Measurements from ENCODE around the gene ITGA2B. TPM values are rescaled to one million over a fixed set of nuclear protein-coding genes. Genes with fewer than 3 reads are reported as not detected.

ITGA2B gene
- total and polyA plus RNA-seq, 9 donors, result 1.7 to 4.1 (median 2.7) TPM

- Histone ChIP-seq H3K27ac (ENCODE audit: low read length) (no peak overlapping the region), H3K4me1 (ENCODE audit: control insufficient read depth, insufficient read depth, low read length) (peaks cover 29% of the 10 kb centered on the region), H3K27me3 (ENCODE audit: control insufficient read depth, insufficient read depth, low read length) (peaks cover 10% of the 10 kb centered on the region), H3K36me3 (ENCODE audit: control insufficient read depth, insufficient read depth, low read length) (peaks cover 33% of the 10 kb centered on the region), H3K4me3 (ENCODE audit: low read length) (no peak overlapping the region), H3K9me3 (replicated peaks; ENCODE audit: control insufficient read depth, low read depth, low read length) (no peaks in the 10 kb centered on the region)
- no peak for DNase-seq
- WGBS (ENCODE audit: insufficient coverage), result 93% methylated on average over 11 of the region's 11 CpGs
These were observed 67.1 kb downstream of the ITGA2B start for GRCh38 chr17:44322236-44322895.

Other genes with a start within 250 kb of the ITGA2B start
- 1.2 TPM for gene HROB, start 247.7 kb downstream of the ITGA2B start, total RNA-seq
- 1 to 10 TPM; 2.1 to 3.4 (median 2.5) TPM for gene HROB, start 247.7 kb downstream of the ITGA2B start, polyA plus RNA-seq (ENCODE audit: insufficient read depth in 1 of 8, insufficient read length in 8 of 8, low replicate concordance in 1 of 8)
- 3.3 TPM for gene ASB16, start 218.9 kb downstream of the ITGA2B start, total RNA-seq
- 10 to 100 TPM in 6 of 8 donors, 1 to 10 TPM in 2; 7.7 to 17.9 (median 12.3) TPM for gene ASB16, start 218.9 kb downstream of the ITGA2B start, polyA plus RNA-seq (ENCODE audit: insufficient read depth in 1 of 8, insufficient read length in 8 of 8, low replicate concordance in 1 of 8)
- 33.6 TPM for gene TMUB2, start 202.7 kb downstream of the ITGA2B start, total RNA-seq
- 10 to 100 TPM; 38.2 to 53.2 (median 45.1) TPM for gene TMUB2, start 202.7 kb downstream of the ITGA2B start, polyA plus RNA-seq (ENCODE audit: insufficient read depth in 1 of 8, insufficient read length in 8 of 8, low replicate concordance in 1 of 8)
- 31.8 TPM for gene ATXN7L3, start 189.8 kb downstream of the ITGA2B start, total RNA-seq
- gene ATXN7L3, start 189.8 kb downstream of the ITGA2B start, polyA plus RNA-seq (ENCODE audit: insufficient read depth in 1 of 8, insufficient read length in 8 of 8, low replicate concordance in 1 of 8), result 10 to 100 TPM; 46.1 to 58.2 (median 55.5) TPM
- gene UBTF, start 170.0 kb downstream of the ITGA2B start, total RNA-seq, result 54.3 TPM
- gene UBTF, start 170.0 kb downstream of the ITGA2B start, polyA plus RNA-seq (ENCODE audit: insufficient read depth in 1 of 8, insufficient read length in 8 of 8, low replicate concordance in 1 of 8), result 10 to 100 TPM; 66.4 to 88.6 (median 76.5) TPM
- gene SLC4A1, start 121.5 kb downstream of the ITGA2B start, total RNA-seq, result 6.2 TPM
- gene SLC4A1, start 121.5 kb downstream of the ITGA2B start, polyA plus RNA-seq (ENCODE audit: insufficient read depth in 1 of 8, insufficient read length in 8 of 8, low replicate concordance in 1 of 8), result 10 to 100 TPM in 5 of 8 donors, 1 to 10 TPM in 3; 5.2 to 20.9 (median 12.9) TPM
- 1.4 TPM for gene RUNDC3A, start 81.0 kb downstream of the ITGA2B start, total RNA-seq
- 1 to 10 TPM; 1.4 to 5.2 (median 3.7) TPM for gene RUNDC3A, start 81.0 kb downstream of the ITGA2B start, polyA plus RNA-seq (ENCODE audit: insufficient read depth in 1 of 8, insufficient read length in 8 of 8, low replicate concordance in 1 of 8)
- gene SLC25A39, start 64.8 kb downstream of the ITGA2B start, total RNA-seq, result 35.9 TPM
- 10 to 100 TPM; 53.5 to 87.7 (median 71.2) TPM for gene SLC25A39, start 64.8 kb downstream of the ITGA2B start, polyA plus RNA-seq (ENCODE audit: insufficient read depth in 1 of 8, insufficient read length in 8 of 8, low replicate concordance in 1 of 8)
- gene GRN, start 44.3 kb downstream of the ITGA2B start, total RNA-seq, result 91.2 TPM
- 100 to 1,000 TPM; 190 to 247 (median 220) TPM for gene GRN, start 44.3 kb downstream of the ITGA2B start, polyA plus RNA-seq (ENCODE audit: insufficient read depth in 1 of 8, insufficient read length in 8 of 8, low replicate concordance in 1 of 8)
- gene FAM171A2, start 25.8 kb downstream of the ITGA2B start, total RNA-seq, result 52.9 TPM
- gene FAM171A2, start 25.8 kb downstream of the ITGA2B start, polyA plus RNA-seq (ENCODE audit: insufficient read depth in 1 of 8, insufficient read length in 8 of 8, low replicate concordance in 1 of 8), result 100 to 1,000 TPM in 3 of 8 donors, 10 to 100 TPM in 5; 55.3 to 110 (median 86.5) TPM
- gene GPATCH8, start 113.8 kb upstream of the ITGA2B start, total RNA-seq, result 24.0 TPM
- gene GPATCH8, start 113.8 kb upstream of the ITGA2B start, polyA plus RNA-seq (ENCODE audit: insufficient read depth in 1 of 8, insufficient read length in 8 of 8, low replicate concordance in 1 of 8), result 10 to 100 TPM; 24.2 to 35.8 (median 26.8) TPM
- 6.8 TPM for gene FZD2, start 167.8 kb upstream of the ITGA2B start, total RNA-seq
- 10 to 100 TPM; 18.0 to 30.4 (median 26.1) TPM for gene FZD2, start 167.8 kb upstream of the ITGA2B start, polyA plus RNA-seq (ENCODE audit: insufficient read depth in 1 of 8, insufficient read length in 8 of 8, low replicate concordance in 1 of 8)

All from muscle of leg (tissue), 11 donors.